GM18511 (cell line): ENCODE results near the gene ERBB2.
A peak's percentile ranks its signal among the peaks of the same experiment; 100 is the strongest.
"Not testable (repeated sequence)": the region's sequence is repeated elsewhere in the genome, so short reads cannot be mapped to it uniquely, and the experiment has no call there.

Experiments
- ATAC-seq: cut with Tn5 transposase; IDR thresholded peaks from one replicate; pipeline ENCODE4 v1.9.1; 2021; ENCODE audit warnings: mild to moderate bottlenecking, moderate library complexity; ENCODE audit not compliant: unreplicated experiment

Gene ERBB2

GRCh38 chr17:39756380-39757079 lies 56.7 kb downstream of the ERBB2 start:
- ATAC-seq, result no peak

GRCh38 chr17:39757176-39757662 lies 57.4 kb downstream of the ERBB2 start:
- no peak for ATAC-seq

GRCh38 chr17:39757931-39758873 lies 58.3 kb downstream of the ERBB2 start:
- no peak for ATAC-seq

- ATAC-seq, result no peak
Observed at GRCh38 chr17:39759204-39759603, 59.3 kb downstream of the ERBB2 start.

- ATAC-seq, result no peak
Observed at GRCh38 chr17:39761861-39762496, 62.1 kb downstream of the ERBB2 start.

GRCh38 chr17:39763051-39763820 lies 63.4 kb downstream of the ERBB2 start:
- no peak for ATAC-seq

- ATAC-seq, result not testable (repeated sequence)
Observed at GRCh38 chr17:39764171-39764570, 64.3 kb downstream of the ERBB2 start.

GRCh38 chr17:39765175-39765574 lies 65.3 kb downstream of the ERBB2 start:
- no peak for ATAC-seq

- ATAC-seq, result no peak
Observed at GRCh38 chr17:39765766-39766165, 65.9 kb downstream of the ERBB2 start.

GRCh38 chr17:39767147-39767546 lies 67.3 kb downstream of the ERBB2 start:
- ATAC-seq, result no peak

GRCh38 chr17:39769974-39770587 lies 70.2 kb downstream of the ERBB2 start:
- ATAC-seq, result peak; percentile 68

GRCh38 chr17:39772415-39772814 lies 72.6 kb downstream of the ERBB2 start:
- no peak for ATAC-seq

GRCh38 chr17:39772987-39773934 lies 73.4 kb downstream of the ERBB2 start:
- ATAC-seq, result no peak

GRCh38 chr17:39774047-39774446 lies 74.2 kb downstream of the ERBB2 start:
- no peak for ATAC-seq

GRCh38 chr17:39775031-39775430 lies 75.2 kb downstream of the ERBB2 start:
- ATAC-seq, result no peak

- no peak for ATAC-seq
Observed at GRCh38 chr17:39776252-39776651, 76.4 kb downstream of the ERBB2 start.

- peak; percentile 68 for ATAC-seq
Observed at GRCh38 chr17:39777534-39778365, 77.9 kb downstream of the ERBB2 start.
